ENCODE results near the gene KRT6A.
"Not testable (repeated sequence)": the region's sequence is repeated elsewhere in the genome, so short reads cannot be mapped to it uniquely, and the experiment has no call there.

The KRT6A gene

DNA sequence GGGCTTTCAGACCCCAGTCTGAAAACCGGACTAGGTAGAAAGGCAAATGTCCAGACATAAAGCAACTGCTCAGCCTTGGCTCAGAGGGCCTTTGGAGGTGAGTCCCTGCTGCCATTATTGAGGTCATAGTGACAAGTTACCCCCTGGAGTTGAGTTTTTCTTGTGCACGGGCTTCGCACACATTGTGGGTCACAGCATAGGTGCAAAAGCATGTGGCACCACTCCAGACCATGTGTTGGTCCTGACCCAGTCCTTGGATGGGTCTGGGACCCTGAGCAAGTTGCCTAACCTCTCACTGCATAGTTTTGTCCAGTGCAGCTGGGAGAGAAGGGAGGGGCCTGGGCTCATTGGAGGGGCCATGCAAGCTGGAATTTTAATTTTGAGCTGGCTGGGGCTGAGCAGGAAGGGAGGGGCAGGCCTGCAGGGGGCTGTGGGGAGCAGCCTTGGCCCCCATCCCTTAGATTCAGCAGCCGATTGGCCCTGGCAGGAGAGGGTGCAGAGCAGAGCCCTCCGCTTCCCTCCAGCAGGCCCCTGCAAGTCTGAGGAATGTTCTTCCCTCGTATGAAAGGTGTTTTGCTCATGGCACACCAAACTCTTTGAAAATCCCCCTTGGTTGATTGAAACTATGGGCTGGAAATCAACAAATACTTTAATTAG, 31.3 kb upstream of the KRT6A start:
- DNase-seq, result no peak

DNA sequence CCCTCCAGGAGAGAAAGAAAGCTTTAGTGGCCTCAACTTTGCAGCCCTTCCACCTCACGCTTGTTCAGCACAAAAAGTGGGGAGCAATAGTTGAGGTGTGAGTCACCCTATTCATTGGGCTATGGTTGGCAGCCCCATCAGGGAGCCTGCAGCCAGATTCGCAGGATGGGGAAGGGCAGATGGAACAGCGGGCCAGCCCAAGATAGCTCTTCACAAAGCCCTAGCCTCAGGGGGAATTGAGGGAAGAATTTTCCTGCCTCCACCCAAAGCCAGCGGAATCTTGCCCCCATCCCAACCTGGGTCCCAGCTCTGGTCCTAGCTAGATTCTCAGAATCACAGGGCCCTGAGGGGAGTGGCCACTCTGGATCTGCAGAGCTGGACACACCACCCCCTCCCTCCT, 30.8 kb upstream of the KRT6A start:
- no peak for DNase-seq

DNA sequence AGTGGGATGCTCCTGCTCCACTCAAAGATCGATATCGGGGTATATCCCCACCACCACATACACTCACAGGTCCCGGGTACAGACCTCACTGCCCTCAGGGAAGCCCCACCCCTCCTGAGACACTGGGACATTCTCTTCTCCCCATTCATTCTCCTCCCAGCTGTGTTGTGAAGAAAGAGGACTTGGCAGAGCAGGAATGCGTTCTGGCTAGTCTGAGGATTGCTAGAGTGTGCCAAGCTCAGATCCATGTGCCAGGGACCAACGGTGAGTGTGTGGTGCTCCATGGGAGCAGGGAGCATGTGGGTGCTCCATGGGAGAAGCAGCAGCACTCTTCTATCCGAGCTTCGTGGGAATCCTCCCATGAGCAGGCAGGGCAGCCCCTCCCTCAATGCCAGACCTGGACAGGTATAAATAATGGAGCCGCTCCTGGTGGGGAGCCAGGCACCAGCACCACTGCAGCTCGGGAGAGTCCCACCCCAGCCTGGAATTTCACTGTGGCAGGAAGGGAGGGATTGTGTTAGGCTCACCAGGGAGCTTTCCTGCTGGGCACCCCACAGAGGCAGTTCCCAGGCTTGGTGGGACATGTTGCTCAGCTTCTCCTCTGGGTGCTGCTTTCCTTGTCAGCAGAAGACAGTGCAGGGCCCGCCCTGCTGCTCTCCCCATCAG, 29.4 kb upstream of the KRT6A start:
- no peak for DNase-seq

DNA sequence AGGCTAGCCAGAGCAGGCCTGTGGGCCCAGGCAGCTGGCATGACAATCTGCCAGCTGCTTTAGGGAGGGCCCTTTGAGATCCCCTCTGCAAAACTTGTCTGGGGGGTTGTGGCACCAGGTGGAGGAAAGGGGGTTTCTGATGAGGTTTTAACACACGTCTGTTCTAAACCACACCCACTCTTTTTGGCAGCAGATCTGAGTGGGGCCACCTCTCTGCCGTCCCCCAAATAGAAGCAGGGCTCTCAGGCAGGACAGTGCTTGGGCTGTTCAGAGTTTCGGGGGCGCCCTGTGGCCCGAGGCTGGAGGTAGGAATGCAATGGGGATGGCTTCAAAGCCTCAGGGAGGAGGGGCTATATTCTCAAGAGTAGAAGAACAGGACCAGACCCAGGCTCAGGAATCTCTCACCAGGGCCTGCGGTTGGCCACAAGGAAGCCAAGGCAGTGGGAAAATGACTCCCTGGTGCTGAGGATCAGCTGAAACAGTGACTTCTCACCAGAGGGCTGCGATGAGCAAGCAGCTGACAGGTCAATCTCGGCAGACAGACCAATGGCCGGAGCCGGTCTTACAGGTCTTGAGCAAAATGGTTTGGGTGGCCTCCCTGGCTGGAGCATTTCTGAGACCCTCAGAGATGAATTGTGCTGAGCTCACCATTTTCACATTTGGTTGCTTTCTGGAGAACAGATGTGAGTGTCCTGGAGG, 28.7 kb upstream of the KRT6A start:
- no peak for DNase-seq

DNA sequence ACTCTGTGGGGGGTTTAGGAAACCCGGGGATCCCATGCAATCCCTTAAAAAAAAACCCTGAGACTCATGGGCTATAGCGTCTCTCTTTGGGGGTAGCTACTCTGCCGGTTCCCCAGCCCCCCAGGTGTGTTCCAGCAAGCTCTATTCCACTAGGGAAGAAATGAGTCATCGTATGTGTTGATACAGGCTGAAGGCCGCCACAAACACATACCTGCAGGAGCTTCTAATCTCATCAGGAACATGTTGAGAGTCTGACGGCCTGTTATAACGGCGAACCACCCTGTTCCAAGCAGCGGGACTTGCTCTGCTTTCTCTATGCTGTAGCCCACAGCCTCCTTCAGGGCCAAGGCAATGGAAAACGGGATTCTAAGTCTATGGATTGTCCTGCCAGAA, 28.1 kb upstream of the KRT6A start:
- no peak for DNase-seq

DNA sequence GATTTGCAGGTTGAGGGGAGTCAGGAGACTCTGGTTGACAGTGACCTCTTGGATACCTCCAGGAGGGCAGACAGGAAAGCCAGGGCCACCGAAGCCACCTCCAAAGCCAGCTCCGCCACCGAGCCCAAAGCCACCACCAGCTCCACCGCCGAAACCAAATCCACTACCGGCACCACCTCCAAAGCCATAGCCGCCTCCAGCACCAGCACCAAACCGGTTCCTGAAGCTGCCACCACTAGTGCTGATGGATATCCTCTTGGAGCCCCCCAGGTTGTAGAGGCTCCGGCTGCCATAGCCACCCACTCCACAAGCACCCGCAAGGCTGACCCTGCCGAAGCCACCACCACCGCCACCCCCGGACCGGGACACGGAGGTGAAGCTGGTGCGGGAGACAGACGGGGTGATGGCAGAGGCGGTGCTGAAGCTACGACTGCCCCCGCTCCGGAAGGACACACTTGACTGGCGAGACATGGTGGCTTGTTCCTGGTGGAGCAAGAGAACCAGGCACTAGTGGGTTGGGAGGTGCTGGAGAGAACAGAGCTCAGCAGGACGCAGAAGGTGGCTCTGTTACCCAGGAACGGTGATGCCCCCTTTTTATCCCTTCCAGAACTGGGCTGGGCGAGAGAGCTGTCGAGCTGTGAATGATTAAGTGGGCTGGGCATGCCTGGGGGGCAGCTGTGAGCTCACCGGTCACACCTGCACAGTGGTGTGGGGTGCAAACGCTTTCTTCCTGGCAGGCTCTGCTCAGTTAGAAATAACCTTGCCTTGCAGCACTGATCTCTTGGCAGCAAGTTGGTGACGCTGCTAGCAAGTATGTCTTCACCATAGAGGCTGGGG, 27.0 kb upstream of the KRT6A start, which contains the start of gene KRT5:
Gene KRT5, minus strand, starts transcription at position 569 of the 837 bp plus-strand sequence. Its CDS starts 98 bp downstream, at position 471.
- DNase-seq, result no peak

DNA sequence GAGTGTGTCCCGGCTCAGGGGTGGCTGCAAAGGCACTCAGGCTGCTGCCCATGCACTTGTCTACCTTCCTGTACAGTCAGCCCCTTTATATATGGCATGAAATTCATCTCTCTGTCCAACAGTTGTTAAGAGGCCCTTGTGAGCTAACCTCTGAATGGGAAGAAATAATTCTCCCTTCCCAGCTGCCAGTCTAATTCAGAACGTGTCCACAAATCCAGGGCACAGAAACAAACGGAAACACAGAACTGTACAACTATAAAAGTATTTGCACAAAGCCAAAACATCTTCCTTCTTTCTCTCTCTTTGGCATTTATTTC, 26.3 kb upstream of the KRT6A start:
- no peak for DNase-seq

DNA sequence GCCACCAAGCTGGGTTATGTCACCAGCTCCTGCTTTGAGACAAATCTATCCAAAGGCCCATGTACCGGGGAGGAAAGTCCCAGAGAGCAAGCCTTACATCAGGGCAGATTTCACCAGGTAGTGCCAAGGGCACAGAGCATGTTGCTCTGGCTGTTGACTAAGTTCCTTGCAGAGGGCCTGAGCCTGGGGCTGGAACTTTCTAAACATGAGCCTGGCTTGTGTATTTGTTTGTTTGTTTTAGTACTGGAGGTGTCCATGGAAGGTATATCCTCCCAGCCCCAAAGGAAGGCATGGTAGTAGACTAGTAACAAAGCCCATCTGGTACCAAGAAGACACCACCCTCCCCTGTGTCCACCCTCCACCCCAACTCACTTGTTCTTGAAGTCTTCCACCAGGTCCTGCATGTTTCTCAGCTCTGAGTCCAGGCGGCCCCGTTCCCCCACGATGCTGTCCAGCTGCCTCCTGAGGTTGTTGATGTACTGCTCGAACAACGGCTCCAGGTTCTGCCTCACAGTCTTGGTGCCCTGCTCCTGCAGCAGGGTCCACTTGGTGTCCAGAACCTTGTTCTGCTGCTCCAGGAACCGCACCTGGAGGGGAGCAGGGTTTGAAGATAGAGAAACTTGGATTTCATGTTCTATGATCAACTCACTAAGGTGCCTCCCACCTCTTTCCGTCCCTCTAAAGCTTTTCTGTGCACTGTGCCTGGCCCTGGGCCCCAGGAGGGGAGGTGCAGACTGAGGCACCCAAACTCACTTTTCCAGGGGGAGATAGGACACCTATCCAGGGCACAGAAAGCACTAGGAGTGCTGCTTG, 25.7 kb upstream of the KRT6A start:
- DNase-seq, result no peak

DNA sequence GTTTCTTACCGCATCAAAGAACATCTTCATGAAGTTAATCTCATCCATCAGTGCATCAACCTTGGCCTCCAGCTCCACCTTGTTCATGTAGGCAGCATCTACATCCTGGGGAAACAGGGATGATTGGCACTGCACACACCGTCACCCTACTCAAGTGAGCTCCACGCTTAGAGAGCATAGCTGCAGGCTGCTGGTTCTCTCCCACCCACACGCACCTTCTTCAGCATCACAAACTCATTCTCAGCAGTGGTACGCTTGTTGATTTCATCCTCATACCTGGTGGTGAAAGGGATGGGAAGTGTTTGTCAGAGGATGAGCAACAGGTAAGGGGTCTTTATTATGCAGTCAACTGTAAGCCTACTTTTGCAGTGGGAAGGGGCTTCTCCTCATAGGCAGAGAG, 24.8 kb upstream of the KRT6A start:
- DNase-seq, result no peak

DNA sequence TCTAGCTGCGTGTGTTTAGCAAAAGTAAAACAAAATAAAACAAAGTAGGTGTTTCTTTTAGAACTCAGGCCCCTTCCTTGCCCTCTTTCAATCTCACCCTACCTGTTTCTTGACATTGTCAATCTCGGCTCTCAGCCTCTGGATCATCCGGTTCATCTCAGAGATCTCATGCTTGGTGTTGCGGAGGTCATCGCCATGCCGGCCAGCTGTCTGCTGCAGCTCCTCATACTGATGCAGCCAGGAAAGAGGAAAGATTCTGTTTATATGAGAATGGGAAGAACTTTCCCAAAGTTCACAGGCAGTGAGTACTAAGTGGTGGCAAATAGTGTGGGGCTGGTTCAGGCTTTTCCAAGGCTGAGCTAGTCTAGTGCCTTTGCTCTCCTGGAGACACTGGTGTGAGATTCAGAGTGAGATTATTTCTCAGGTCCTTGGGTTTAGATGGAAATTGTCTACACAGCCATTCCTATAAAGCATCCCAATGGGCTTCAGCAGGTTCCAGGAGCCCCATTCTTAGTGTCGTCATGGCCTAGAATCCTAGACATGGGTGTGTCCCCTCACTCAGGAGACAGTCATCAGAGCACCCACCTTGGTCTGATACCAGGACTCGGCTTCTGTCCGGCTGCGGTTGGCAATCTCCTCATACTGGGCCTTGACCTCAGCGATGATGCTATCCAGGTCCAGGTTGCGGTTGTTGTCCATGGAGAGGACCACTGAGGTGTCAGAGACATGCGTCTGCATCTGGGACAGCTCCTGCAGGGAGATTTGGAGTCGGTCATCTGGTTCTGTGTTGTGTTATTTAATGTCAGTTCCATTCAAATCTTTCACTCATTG, 24.2 kb upstream of the KRT6A start:
- no peak for DNase-seq

DNA sequence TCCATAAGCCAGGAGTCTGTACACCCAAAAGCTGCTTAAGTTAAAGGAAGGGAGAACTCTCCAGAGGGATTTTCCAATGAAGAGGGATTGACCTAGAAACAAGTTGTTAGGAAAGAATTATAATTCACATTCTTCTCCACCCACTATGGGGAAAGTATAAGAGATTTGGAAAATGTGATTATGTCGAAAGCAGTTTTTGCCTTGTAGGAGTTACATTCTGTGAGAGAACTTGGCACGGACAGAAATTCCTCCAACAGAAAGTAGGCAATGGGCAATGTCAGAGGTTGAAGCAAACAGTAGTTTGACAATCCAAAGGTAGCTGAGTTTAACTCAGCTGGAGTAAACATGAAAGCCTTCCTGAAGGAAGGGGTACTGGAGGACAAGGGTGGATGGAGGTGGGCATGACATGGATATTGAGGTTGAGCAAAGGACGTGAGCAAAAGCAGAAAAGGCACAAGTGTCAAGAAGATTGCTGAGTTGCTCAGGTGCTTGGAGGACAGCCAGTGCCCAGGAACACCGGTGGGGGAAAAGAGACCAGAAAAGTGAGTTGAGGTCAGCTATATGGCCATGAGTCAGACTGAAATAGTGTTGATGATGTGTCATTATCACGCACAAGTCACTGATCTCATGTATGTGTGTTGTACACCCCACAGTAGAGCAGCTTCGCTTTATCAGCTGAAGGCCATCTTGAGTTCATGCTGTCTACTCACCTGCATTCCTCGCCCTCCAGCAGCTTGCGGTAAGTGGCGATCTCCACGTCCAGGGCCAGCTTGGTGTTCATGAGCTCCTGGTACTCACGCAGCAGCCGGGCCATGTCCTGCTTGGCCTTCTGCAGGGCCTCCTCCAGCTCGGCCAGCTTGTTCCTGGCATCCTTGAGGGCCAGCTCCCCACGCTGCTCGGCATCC, 23.1 kb upstream of the KRT6A start:
- no peak for DNase-seq

DNA sequence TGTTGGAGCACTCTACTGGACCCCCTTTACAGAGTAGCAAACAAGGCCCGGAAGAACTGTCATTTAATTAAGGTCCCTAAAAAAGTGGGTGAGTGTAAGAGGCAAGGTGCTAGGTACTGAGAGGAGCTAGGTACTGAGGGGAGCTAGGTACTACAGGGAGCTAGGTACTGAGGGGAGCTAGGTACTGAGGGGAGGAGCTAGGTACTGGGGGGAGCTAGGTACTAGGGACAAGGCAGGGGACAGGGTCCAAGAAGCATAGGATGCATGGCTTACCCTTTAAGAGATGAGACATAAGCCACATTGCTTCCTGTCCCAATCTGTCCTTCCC, 22.2 kb upstream of the KRT6A start:
- no peak for DNase-seq

DNA sequence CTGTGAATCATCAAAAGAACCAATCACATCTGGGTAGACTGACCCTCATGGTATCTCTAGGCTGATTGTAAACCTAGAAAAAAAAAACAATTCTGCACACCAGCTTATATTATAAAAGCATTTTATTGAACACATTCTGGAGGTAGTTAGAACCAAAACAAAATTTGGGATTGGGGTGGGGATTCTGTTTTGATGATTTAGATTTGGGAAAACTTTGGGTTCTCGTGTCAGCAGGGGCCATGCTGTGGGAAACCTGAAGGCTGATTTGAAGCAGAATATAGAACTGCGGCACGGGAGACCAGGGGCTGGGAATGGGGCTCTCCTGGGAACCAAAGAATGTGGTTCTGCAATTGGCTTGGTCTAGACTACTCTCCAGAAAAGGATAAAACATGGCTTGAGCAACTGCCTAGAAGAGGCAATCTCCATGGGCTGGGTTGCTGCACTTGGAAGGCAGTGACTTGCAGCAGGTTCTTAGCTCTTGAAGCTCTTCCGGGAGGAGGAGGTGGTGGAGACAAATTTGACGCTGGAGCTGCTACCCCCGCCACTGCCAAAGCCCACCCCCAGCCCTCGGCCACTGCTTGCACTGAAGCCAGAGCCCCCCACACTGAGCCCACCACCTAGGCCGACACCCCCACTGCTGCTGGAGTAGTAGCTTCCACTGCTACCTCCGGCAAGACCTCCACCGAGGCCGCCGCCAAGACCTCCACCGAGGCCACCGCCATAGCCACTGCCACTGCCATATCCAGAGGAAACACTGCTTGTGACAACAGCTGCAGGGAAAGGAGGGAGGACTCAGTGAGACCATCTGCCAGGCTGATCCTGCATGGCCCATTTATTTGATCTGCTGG, 21.6 kb upstream of the KRT6A start:
- DNase-seq, result no peak

DNA sequence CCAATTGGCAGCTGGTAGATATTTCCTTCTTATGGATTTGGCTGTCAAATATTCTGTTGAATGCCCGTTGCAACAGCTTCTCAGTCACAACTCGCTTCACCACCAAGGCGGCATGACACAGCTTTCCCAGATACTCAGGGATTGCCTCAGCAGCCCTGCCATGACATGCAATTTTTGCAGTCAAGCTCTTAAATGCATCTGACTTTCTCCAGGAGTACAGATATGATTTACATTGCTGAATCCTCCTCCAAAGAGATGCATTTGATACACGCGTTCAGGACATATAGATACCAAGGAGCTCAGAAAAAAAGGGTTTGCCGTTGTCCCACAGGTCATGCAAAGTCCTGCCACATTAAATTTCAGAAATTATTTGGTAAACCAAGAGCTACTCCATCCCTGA, 20.7 kb upstream of the KRT6A start:
- DNase-seq, result no peak

DNA sequence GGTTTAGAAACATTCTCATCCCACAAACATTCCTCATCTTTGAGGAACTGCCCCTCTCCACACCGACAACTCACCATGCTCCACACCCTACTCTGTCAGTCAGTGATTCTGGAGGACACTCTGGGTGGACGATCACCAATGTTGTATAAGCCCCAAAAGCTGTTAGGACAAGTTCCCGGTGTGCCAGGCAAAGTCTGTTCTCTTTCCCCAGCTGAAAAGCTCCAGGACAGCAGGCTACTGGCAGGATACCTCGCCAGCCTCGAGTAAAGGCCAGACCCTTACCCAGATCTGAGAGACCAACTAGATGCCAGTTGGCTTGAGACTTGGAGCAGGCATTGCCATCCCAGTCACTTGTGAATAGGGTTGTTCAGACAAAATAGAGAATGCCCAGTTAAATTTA, 15.2 kb upstream of the KRT6A start:
- DNase-seq, result no peak

DNA sequence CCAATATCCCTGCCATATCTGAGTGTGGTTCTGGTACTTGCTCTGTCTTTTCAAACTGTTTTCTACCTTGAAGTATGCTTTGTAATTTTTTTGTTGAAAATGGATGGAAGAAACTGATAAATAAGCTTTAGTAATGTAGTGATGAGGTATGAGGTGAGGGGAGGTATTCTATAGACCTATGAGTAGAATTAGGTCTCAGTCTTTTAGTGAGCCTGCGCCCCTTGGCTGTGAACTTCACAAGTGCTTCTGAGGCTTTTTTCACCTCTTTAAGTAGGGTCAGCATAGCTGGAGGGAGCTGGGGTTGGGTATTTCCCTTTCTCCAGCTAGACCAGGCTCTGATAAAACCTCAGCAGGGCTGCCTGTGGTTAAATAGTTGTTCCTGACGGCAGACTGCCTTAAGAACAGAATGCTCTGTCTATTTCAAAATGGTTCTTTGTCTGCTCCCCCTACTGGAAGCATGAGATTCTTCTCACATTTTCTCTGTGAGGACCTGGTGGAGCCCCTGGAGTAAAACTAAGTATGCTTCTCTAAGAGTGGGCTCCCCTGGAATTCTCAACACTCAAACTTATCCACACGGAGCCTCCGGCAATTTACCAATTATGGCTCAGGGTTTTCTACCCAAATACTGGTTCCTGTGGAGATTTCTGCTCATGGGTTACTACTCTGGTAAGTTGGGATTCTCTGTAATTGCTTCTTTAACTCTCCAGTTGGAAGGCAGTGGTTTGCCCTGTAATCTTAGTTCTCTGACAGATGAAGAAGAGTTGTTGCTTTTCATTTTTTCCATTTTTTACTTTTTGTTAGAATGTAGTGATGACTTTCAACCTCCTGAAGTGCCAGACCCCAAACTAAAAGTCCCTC, 14.0 kb upstream of the KRT6A start:
- DNase-seq, result peak in 1 of 2 experiments; percentile 22

DNA sequence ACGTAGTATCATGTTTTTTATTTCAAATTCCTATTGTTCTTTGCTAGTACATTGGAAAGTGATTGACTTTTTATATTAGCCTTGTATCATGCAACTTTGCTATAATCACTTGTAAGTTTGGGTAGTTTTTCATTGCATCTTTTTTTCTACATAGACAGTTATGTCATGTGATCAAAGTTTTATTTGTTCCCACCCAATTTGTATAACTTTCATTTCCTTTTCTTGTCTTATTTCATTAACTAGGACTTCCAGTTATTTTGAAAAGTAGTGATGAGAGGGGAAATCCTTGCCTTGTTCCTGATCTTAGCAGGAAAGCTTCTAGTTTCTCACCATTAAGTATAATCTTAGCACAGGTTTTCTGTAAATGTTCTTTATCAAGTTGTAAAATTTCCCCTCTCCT, 9.8 kb upstream of the KRT6A start:
- no peak for DNase-seq

DNA sequence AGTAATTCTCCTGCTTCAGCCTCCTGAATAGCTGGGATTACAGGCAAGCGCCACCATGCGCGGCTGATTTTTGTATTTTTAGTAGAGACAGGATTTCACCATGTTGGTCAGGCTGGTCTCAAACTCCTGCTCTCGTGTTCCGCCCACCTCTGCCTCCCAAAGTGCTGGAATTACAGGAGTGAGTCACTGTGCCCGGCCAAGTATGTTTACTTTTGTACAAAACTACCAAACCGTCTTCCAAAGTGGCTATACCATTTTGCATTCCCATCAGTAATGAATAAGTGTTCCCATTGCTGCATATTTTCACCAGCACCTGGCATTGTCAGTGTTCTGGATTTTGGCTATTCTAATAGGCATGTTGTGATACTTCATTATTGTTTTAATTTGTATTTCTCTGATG, 8.4 kb upstream of the KRT6A start:
- DNase-seq, result no peak

DNA sequence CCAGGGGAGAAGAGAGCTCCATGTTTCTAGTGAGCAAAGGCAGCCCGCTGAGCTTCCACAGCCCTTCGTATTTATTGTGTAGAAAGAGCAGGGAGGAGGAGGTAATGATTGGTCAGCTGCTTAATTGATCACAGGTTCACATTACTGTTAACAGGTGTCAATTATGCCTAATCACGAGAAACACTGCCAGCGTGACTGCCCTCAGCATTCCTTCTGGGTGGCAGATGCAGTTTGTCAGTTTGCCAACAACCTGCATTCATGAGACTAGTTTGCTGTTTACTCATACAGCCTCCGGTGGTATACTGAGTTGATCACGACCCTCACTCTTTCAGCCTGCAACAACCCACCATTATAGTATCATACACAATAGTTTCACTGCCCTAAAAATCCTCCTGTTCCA, 7.5 kb upstream of the KRT6A start:
- not testable (repeated sequence) for DNase-seq
